Transverse colon (tissue), 4 donors: ENCODE results near the gene SRL. TPM values are rescaled to one million over a fixed set of nuclear protein-coding genes. Genes with fewer than 3 reads are reported as not detected.
"Not testable (repeated sequence)": the region's sequence is repeated elsewhere in the genome, so short reads cannot be mapped to it uniquely, and the experiment has no call there.

Experiments used
- DNase-seq: peaks from one replicate; pipeline ENCODE4 v3.0.0-alpha.2; 2019
- H3K27ac ChIP-seq, 4 donors: fragments of 200-600 bp; sonication (generic); 2 replicates each; pipeline ENCODE4 v1.5.1; 2016 to 2018; ENCODE audit warnings: inconsistent platforms in 4 of 4
- H3K27me3 ChIP-seq: fragments of 200-600 bp; sonication (generic); 2 replicates; pipeline ENCODE4 v1.5.1; 2017; ENCODE audit warnings: inconsistent platforms
- H3K36me3 ChIP-seq, 4 donors: fragments of 200-600 bp; sonication (generic); 2 replicates each; pipeline ENCODE4 v1.5.1; 2017 to 2019; ENCODE audit warnings: inconsistent platforms in 4 of 4
- H3K4me1 ChIP-seq, 4 donors: fragments of 200-600 bp; sonication (generic); 2 replicates each; pipeline ENCODE4 v1.5.1; 2017 to 2020; ENCODE audit warnings: inconsistent platforms in 4 of 4
- H3K4me3 ChIP-seq, 4 donors: fragments of 200-600 bp; sonication (generic); 1 replicate in 1 of 4; 2 replicates in 3 of 4; pipeline versions ENCODE4 v1.5.1 to v1.6.1; 2017 to 2019; ENCODE audit warnings: inconsistent platforms in 4 of 4
- H3K9me3 ChIP-seq, 2 donors: fragments of 200-600 bp; sonication (generic); 2 replicates each; pipeline ENCODE4 v1.5.1; 2017 to 2019; ENCODE audit warnings: inconsistent platforms in 2 of 2
- CTCF ChIP-seq, 5 experiments: fragments of 200-600 bp in 3 of 5; fragments of 450-650 bp in 2 of 5; sonication (generic) in 3 of 5; IDR thresholded peaks; 1 replicate in 2 of 5; 2 replicates in 3 of 5; pipeline ENCODE4 v1.5.1; 2016 to 2017; ENCODE audit warnings: antibody characterized with exemption in 5 of 5, inconsistent platforms in 3 of 5, mild to moderate bottlenecking in 2 of 5, moderate library complexity in 1 of 5
- EP300 ChIP-seq: sonication (generic); formaldehyde crosslinking; IDR thresholded peaks from one replicate; pipeline ENCODE4 v1.6.1; 2017; ENCODE audit warnings: antibody characterized with exemption, low read depth
- POLR2A ChIP-seq: fragments of 450-650 bp; IDR thresholded peaks from one replicate; pipeline ENCODE4 v1.6.1; 2016; ENCODE audit warnings: antibody characterized with exemption, mild to moderate bottlenecking, moderate library complexity
- POLR2AphosphoS5 ChIP-seq, 3 donors: sonication (generic); formaldehyde crosslinking; IDR thresholded peaks; one replicate each; pipeline ENCODE4 v1.6.1; 2016; ENCODE audit warnings: antibody characterized with exemption in 3 of 3
- WGBS, 2 donors: methylation state at CpG; one replicate each; pipeline ENCODE4 v1.1.5; 2018; ENCODE audit warnings: low coverage in 1 of 2; 5-methylcytosine and 5-hydroxymethylcytosine counted together
- in situ Hi-C, 4 donors: fragments of 200-750 bp; cut with MboI; loops; one replicate each; pipeline versions ENCODE4 v1.15.0 to v1.15.1; 2017; ENCODE audit warnings: low sequenced_read_pairs in 3 of 4, low pct_ligation_motif_present in 1 of 4, low pct_unique_long_range_greater_than_20kb in 1 of 4
- intact Hi-C: fragments of 100-400 bp; cut with DNase I; formaldehyde crosslinking; loops from one replicate; pipeline ENCODE4 v1.15.1; 2023; ENCODE audit warnings: low total_unique reads
- total RNA-seq, 4 donors: library from RNA; depleted of rRNA; stranded (reverse); fragments of >200 nt; gene quantifications; one replicate each; pipeline ENCODE4 v1.1.0, GENCODE V29; 2016

The SRL gene
- total RNA-seq, 4 donors from 2014 or later = 0.32 to 0.68 TPM; not detected in 2

GRCh38 chr16:4159726-4160125 lies 82.2 kb downstream of the SRL start:
- in situ Hi-C loops (no loop called here), intact Hi-C loops (no loop called here)
- Histone ChIP-seq H3K4me3 (no peak overlapping the region), H3K36me3 (no peaks in the 10 kb centered on the region), H3K4me1 (no peaks in the 10 kb centered on the region), H3K9me3 (no peaks in the 10 kb centered on the region), H3K27me3 (no peaks in the 10 kb centered on the region), H3K27ac (no peak overlapping the region)
- TF ChIP-seq POLR2A (no peak), EP300 (no peak), CTCF (IDR thresholded peaks at IDR 0.05) (no peak), POLR2AphosphoS5 (IDR thresholded peaks at IDR 0.05) (no peak)
- DNase-seq = no peak
- 94% methylated on average over 17 of the region's 17 CpGs; no CpG with 5 or more reads in 1 of the 2 donors for WGBS, 2 donors

GRCh38 chr16:4158143-4159093 lies 83.5 kb downstream of the SRL start:
- DNase-seq = no peak
- no peaks in the 10 kb centered on the region for H3K4me1 ChIP-seq
- H3K36me3 ChIP-seq = no peaks in the 10 kb centered on the region
- TF ChIP-seq CTCF (IDR thresholded peaks at IDR 0.05) = no peak
- TF ChIP-seq POLR2AphosphoS5 (IDR thresholded peaks at IDR 0.05) = no peak
- TF ChIP-seq POLR2A = no peak
- no peak for TF ChIP-seq EP300
- 73 to 76% methylated on average over 6 to 13 of the region's 13 CpGs for WGBS, 2 donors
- H3K27ac ChIP-seq = no peak overlapping the region
- H3K4me3 ChIP-seq = no peak overlapping the region
- H3K27me3 ChIP-seq = no peaks in the 10 kb centered on the region
- H3K9me3 ChIP-seq = no peaks in the 10 kb centered on the region
- in situ Hi-C loops (no loop called here), intact Hi-C loops (no loop called here)

GRCh38 chr16:4157376-4157825 lies 84.5 kb downstream of the SRL start:
- no peak for DNase-seq
- no peaks in the 10 kb centered on the region for H3K36me3 ChIP-seq
- intact Hi-C loops = no loop called here
- no peak overlapping the region for H3K4me3 ChIP-seq
- H3K27ac ChIP-seq = no peak overlapping the region
- H3K4me1 ChIP-seq = no peaks in the 10 kb centered on the region
- WGBS, 2 donors = 49 to 66% methylated on average over 2 to 4 of the region's 4 CpGs
- no peaks in the 10 kb centered on the region for H3K9me3 ChIP-seq
- in situ Hi-C loops = no loop called here
- no peak for TF ChIP-seq CTCF (IDR thresholded peaks at IDR 0.05)
- H3K27me3 ChIP-seq = no peaks in the 10 kb centered on the region

GRCh38 chr16:4156503-4156902 lies 85.4 kb downstream of the SRL start:
- H3K36me3 ChIP-seq, in situ Hi-C loops, H3K27me3 ChIP-seq, H3K4me1 ChIP-seq, H3K4me3 ChIP-seq, H3K27ac ChIP-seq, H3K9me3 ChIP-seq, DNase-seq, intact Hi-C loops: not testable (repeated sequence)
- 79 to 83% methylated on average over 2 to 3 of the region's 3 CpGs for WGBS, 2 donors

GRCh38 chr16:4153364-4153763 lies 88.5 kb downstream of the SRL start:
- H3K36me3 ChIP-seq, H3K4me1 ChIP-seq, intact Hi-C loops, H3K4me3 ChIP-seq, H3K27ac ChIP-seq, in situ Hi-C loops, H3K27me3 ChIP-seq, DNase-seq, H3K9me3 ChIP-seq: not testable (repeated sequence)
- 89 to 91% methylated on average over 4 to 13 of the region's 13 CpGs for WGBS, 2 donors
